ENCODE measurements around the gene INPP4B. TPM values are rescaled to one million over a fixed set of nuclear protein-coding genes. Genes with fewer than 3 reads are reported as not detected.
A peak's percentile ranks its signal among the peaks of the same experiment; 100 is the strongest.

Gene INPP4B
- total RNA-seq (2014; rRNA removed): 41.0 and 68.5 TPM in 2 replicates
- Bru-seq, nascent RNA: percentile 74 among the genes with signal in this experiment
- BruChase-seq, experiment 1, labeled RNA remaining after a 6-hour chase: percentile 50 among the genes with signal in this experiment
- BruChase-seq, experiment 2, labeled RNA remaining after a 2-hour chase: percentile 63 among the genes with signal in this experiment
- long read RNA-seq, partial matches to known transcripts: 8 of 31 reads
- long read RNA-seq, other reads (novel, unspliced or antisense): 20 of 31 reads

DNA sequence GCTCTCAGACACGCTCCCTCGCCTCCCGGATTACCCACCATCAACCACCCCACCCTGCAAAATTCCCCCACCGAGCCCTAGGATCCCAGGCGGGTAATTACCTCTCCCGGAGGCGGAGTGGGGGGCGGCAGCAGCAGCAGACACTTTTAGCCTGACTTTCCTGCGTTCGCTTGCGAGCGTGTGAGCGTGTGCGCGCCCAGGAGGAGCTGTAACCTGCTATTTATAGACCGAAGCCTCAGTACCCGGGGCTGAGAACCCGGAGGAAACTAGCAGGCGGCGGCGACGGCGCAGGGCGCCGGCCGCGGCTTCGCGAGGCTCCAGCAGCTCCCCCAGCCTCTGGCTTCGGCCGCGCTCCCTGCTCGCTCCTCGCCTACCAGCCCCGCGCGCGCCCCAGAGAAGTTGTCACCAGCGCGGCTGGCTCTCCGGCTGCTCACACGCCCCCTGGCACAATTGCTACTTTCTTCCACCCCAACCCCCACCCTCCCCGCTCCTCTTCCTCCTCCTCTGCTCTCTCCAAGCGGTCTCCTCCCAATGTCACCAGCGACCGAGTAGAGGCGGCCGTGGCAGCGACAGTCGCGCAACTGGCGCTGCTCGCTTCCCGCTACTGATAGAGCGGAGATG, at the start of gene INPP4B:
TSS of gene INPP4B (minus strand) at position 194 of the 621 bp plus-strand sequence.
- Histone ChIP-seq H3K9me3 (ENCODE audit: low read length) (no peaks in the 10 kb centered on the region), H3K9ac (ENCODE audit: low read length) (peak within 1 kb of the TSS; percentile 72), H3K36me3 (ENCODE audit: low read depth, low read length) (no peaks in the 10 kb centered on the region), H3K4me3 (ENCODE audit: low read length) (peak within 1 kb of the TSS; percentile 92), H4K20me1 (ENCODE audit: low read length) (no peaks in the 10 kb centered on the region), H3K4me1 (ENCODE audit: insufficient read depth, low read length) (peaks cover 35% of the 10 kb centered on the region), H2AFZ (ENCODE audit: low read length) (peak within 1 kb of the TSS; percentile 97), H3K79me2 (ENCODE audit: low read length) (peaks cover 41% of the 10 kb centered on the region), H3K4me2 (ENCODE audit: low read length) (peak within 1 kb of the TSS; percentile 97), H3K27me3 (ENCODE audit: low read length) (no peaks in the 10 kb centered on the region), H3F3A (ENCODE audit: low read length, unreplicated experiment) (no peaks in the 10 kb centered on the region), H3K27ac (ENCODE audit: low read length) (peak within 1 kb of the TSS; percentile 17), H3K9me2 (replicated peaks; ENCODE audit: low read length) (no peaks in the 10 kb centered on the region)
- no TSS peak for BruUV-seq (replicated peaks)
- CTCF ChIA-PET: no interaction called here
- DNase-seq (peak; percentile 70), ATAC-seq (peak; percentile 51)
- intact Hi-C loops (cut with micrococcal nuclease): loop anchor here (2.0 to 10.0 kb wide), 6 partner anchors 231 to 1539 kb away; no protein-coding TSS in a partner anchor
- TF ChIP-seq EZH2phosphoT487 (IDR thresholded peaks at IDR 0.05; ENCODE audit: borderline replicate concordance, low read length): no peak
- POLR2A ChIA-PET (ENCODE audit: unreplicated experiment): no interaction called here

GRCh38 chr4:142893012-142893411, 46.9 kb upstream of the INPP4B start:
- BruUV-seq (replicated peaks): no TSS peak
- Histone ChIP-seq H2AFZ (ENCODE audit: low read length) (no peak overlapping the region), H3K36me3 (ENCODE audit: low read depth, low read length) (no peaks in the 10 kb centered on the region), H3K9ac (ENCODE audit: low read length) (no peak overlapping the region), H3K79me2 (ENCODE audit: low read length) (no peaks in the 10 kb centered on the region), H3K27me3 (ENCODE audit: low read length) (peaks cover 8% of the 10 kb centered on the region), H3K9me3 (ENCODE audit: low read length) (no peaks in the 10 kb centered on the region), H3K4me3 (ENCODE audit: low read length) (no peak overlapping the region), H3K4me1 (ENCODE audit: insufficient read depth, low read length) (no peaks in the 10 kb centered on the region), H3K4me2 (ENCODE audit: low read length) (no peak overlapping the region), H4K20me1 (ENCODE audit: low read length) (no peaks in the 10 kb centered on the region), H3K9me2 (replicated peaks; ENCODE audit: low read length) (no peaks in the 10 kb centered on the region), H3F3A (ENCODE audit: low read length, unreplicated experiment) (no peaks in the 10 kb centered on the region), H3K27ac (ENCODE audit: low read length) (no peak overlapping the region)
- intact Hi-C loops (cut with micrococcal nuclease): no loop called here
- TF ChIP-seq EZH2phosphoT487 (IDR thresholded peaks at IDR 0.05; ENCODE audit: borderline replicate concordance, low read length) (no peak), CTCF (conservative IDR thresholded peaks at IDR 0.05; ENCODE audit: low read depth, low read length) (no peak), EZH2 (IDR thresholded peaks at IDR 0.05; ENCODE audit: low read length, unreplicated experiment) (no peak)
- CTCF ChIA-PET: no interaction called here
- DNase-seq: no peak
- POLR2A ChIA-PET (ENCODE audit: unreplicated experiment): no interaction called here
- ATAC-seq: no peak

GRCh38 chr4:142886566-142886965, 40.5 kb upstream of the INPP4B start:
- Histone ChIP-seq H3K4me1 (ENCODE audit: insufficient read depth, low read length) (no peaks in the 10 kb centered on the region), H3K4me3 (ENCODE audit: low read length) (no peak overlapping the region), H3F3A (ENCODE audit: low read length, unreplicated experiment) (no peaks in the 10 kb centered on the region), H3K27me3 (ENCODE audit: low read length) (peaks cover 47% of the 10 kb centered on the region), H3K36me3 (ENCODE audit: low read depth, low read length) (no peaks in the 10 kb centered on the region), H3K9ac (ENCODE audit: low read length) (no peak overlapping the region), H4K20me1 (ENCODE audit: low read length) (no peaks in the 10 kb centered on the region), H3K27ac (ENCODE audit: low read length) (no peak overlapping the region), H2AFZ (ENCODE audit: low read length) (no peak overlapping the region), H3K9me2 (replicated peaks; ENCODE audit: low read length) (no peaks in the 10 kb centered on the region), H3K79me2 (ENCODE audit: low read length) (no peaks in the 10 kb centered on the region), H3K9me3 (ENCODE audit: low read length) (no peaks in the 10 kb centered on the region), H3K4me2 (ENCODE audit: low read length) (no peak overlapping the region)
- no peak for TF ChIP-seq CTCF (conservative IDR thresholded peaks at IDR 0.05; ENCODE audit: low read depth, low read length)
- intact Hi-C loops (cut with micrococcal nuclease): no loop called here
- no TSS peak for BruUV-seq (replicated peaks)
- POLR2A ChIA-PET (ENCODE audit: unreplicated experiment): no interaction called here
- DNase-seq (no peak), ATAC-seq (no peak)
- CTCF ChIA-PET: no interaction called here

Data from PC-3 (cell line).